Stimulated activated CD4-positive, alpha-beta T cell treated with anti-CD3 and anti-CD28 coated beads, TNF-alpha, amount 100 ng/mL, for 1 hour (primary cell): Measurements from ENCODE around the gene ALDH1A3.

Experiments
- DNase-seq, 3 donors: peaks; one replicate each; pipeline ENCODE4 v3.0.0-alpha.2; 2020; ENCODE audit warnings: low read depth in 3 of 3, low spot score in 1 of 3

ALDH1A3 gene

DNA sequence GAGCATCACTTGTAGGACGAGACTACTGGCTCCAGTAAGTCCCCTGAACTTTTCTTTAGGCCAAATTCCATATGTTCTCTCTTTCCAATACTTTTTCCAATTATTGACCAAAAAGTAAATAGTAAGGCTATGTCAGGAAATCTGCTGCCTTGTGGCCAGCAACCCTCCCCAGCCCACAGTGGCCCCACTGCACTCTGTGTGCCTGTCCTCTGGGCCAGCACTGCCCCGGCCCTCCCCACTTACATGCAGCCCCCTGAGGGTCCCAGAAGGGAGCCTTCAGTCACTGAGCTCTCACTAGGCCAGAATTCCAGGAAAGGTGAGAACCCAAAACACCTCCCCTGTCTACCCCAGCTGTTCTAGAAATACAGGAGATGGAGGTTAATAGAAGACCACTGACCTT, 21.3 kb upstream of the ALDH1A3 start:
- no peak for DNase-seq

DNA sequence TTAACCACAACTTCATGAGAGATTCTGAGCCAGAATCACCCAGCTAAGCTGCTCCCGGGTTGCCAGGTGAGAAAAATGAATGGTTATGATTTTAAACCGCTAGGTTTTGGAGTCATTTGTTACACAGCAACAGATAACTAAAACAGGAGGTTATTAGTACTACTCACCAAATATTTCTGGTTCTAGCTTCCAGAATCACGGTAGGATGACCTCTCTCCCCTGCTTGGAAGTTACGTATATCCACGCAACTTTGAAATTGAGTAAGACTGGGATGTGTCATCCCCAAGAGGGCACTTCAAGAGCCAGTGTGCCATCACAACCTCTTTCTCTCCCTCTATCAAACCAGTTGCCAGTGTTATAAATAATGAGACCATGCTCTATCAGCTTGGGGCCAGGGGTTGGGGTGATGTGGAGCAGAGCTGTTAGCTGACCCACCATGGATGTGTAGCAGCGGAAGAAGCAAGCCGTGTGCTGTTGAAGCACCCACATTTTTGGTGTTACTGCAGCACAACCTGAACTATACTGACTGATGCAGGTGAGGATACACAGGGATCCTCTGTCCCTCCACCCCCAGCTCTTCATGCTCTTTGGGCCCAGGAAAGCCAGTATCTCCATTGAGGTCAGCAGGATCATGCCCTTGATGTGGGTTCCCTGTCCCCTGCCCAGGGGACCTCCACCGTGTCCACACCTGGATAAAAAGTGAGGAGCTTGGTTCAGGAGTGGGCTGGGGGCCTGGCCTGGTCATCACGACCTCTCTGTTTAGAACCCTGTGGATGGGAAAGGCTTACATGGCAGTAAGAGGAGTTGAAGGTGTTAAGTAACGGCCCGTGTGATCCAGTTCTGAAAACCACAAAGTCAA, 19.4 kb upstream of the ALDH1A3 start:
- DNase-seq, result no peak

DNA sequence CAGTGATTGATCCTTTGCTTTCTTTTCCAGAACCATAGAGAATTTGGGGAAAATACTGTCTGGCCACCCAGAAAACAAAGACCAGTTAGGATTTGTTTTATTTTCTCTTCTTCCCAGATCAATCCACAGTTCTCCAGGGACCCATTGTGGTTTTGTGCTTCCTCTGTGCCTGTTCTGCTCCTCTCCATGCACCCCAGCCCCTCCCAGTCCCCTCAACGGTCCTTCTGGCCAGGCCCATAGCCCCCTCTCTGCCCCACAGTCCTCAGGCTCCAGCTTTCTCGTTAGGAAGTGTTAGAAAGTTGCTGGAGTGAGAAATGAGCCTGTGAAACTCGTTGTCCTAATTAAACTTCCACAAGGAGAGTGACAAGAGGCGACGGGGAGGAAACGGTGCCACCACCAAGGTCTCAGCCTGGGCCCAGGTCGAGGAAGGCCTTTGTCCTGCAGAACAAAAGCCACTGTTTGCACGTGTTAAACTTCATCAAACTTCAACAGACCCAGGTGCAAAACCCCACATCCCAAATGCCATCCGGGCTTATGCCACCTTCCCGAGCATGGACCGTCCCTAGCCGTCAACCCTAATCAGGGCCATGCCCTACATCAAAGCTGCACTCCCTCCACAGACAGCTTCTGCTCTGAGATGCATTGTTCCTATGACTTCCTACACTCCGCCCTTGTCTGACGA, 18.7 kb upstream of the ALDH1A3 start:
- DNase-seq, result no peak

- DNase-seq, result no peak
These were observed 18.1 kb upstream of the ALDH1A3 start for GRCh38 chr15:100861511-100861991.

- DNase-seq, result no peak
These were observed 17.5 kb upstream of the ALDH1A3 start for GRCh38 chr15:100862162-100862561.

DNA sequence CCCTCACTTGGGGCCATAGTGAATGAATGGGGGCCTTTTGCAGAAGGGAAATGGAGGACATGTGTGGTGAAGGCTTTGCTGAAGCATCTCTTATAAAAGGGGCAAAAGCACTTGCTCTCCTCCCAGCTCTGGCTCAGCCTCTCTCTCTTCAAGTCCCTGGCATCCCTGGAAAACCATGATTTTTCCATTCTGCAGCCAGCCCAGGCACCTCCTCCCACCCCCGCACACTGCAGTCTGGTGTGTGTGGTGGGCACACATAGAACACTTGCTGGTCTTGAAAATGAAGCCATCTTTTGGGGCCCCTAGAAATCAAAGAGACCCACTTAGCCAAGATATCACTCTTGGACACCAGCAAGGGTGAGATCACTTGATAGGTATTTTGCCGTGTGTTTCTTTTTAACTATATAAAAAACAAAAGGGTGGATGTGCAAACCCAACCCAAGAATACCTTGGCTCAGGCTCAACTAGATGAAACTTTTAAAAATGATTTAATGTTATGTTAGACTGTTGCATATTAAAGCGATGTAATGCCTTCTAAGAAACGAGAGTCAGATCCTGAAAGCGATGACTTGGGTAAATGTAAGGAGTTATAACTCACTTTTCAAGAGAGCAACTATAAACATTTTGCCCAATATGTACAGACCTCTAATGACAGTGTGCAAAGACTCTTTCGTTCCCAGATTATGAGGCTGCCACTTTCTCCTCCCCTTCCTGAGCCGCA, 16.4 kb upstream of the ALDH1A3 start:
- no peak for DNase-seq

DNA sequence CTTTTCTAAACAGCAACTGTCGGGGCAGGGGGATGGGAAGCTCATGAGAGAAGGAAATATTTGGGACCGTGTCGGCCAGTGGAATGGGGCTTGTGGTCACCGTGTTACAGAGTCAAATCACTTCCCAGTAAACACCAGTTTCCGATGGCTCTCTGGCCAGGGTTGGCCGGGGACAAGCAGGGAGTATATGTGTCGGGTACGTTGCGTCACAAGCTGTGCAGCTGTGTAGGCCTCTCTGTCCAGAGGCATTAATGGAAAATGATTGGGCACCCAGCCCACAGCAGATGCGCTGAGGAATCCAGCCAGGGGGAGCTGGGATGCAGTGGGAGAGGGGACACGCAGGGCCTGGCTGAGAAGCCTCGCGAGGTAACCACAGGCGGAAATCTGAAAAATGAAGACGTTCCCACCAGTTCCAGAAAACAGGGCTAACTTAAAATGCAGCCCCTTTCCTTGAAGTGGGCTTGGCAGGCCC, 15.8 kb upstream of the ALDH1A3 start:
- DNase-seq, result no peak

DNA sequence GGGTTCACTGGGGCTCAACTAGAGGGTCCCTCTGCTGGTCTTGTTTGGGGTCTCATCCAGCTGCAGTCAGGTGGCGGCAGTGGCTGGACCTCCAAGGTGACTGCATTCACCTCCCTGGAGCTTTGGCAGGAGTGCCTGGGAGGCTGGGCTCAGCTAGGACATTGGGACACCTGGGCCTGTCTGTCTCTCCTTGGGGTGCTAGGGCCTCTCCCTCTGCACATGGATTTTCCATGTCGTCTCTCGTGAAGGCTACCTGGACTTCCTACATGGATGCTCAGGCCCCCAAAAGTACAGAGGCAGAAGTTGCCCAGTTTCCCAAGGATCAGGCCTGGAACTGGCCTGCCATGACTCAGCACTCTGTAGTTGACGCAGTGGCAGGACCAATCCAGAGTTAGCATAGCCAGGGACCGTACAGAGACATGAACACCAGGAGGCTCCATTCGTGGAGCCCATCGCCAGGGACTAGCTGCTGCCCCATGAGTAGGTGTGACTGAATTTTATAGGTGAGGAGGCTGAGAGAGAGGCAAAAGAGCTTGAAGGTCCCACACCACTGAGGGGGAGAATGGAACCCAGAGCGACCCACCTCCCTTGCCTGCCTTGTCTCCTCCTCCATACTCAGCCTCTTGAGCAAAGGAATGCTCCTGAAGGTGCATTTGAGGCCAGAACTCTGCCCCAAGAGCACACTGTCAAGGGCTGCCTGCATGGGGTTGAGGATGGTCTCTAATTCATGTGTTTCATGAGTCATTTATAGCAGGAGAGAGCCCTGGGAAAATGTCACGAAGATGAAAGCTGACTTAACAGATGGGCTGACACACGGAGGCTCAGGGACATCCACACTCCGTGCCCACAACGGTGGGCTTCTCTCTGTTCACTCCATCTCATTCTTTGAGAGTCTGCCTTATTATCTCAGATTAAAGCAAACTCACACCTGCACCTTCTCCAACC, 13.0 kb upstream of the ALDH1A3 start:
- DNase-seq, result no peak

DNA sequence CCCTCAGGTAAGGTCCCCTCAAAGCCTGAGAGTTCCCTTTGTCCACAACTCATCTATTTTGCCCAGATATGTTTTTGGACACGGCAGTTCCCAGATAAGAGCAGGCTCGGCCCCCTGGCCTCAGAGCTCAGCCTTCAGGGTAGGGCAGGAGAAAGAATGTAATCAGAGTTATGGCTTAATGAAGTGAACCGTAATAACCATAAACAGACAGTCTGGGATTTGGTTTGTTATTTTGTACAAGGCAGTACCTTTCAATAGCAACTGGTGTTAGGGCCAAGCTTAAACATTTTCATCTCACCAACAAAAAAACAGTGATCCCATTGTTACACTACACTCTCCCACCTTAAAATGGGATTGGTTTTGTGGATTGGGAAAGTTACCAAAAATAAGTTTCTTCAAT, 12.2 kb upstream of the ALDH1A3 start:
- no peak for DNase-seq

- no peak for DNase-seq
These were observed 10.3 kb upstream of the ALDH1A3 start for GRCh38 chr15:100869151-100869999.

DNA sequence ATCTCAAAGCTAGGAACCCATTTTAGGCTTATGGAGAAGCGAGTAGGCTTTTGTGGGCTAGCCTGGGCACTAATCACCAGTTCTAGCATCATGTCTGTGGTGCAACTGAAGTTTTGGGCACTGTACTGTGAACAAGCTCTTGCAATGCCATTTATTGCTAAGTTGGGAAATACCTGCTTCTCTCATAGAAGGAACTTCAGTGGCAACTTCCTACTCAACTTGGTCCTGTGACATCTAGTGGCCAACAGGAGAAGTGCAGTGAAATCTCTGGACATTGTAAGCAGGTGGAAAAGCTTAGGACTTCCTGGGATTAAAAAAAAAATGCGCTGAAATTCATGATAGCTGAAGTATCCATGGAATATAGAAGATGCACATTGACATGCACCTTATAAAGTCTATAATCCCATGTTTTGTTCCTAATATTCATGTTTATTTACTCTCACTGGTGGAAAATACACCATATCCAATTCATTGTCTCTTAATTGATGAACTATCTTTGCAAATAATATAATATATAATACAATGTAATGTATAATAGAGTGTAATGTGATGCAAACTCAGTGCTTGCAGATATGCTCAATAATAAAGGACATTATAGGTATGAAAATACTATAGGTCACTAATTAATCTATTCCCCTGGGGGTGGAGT, 6.5 kb upstream of the ALDH1A3 start:
- DNase-seq, result peak in 1 of 3 donors; percentile 8

DNA sequence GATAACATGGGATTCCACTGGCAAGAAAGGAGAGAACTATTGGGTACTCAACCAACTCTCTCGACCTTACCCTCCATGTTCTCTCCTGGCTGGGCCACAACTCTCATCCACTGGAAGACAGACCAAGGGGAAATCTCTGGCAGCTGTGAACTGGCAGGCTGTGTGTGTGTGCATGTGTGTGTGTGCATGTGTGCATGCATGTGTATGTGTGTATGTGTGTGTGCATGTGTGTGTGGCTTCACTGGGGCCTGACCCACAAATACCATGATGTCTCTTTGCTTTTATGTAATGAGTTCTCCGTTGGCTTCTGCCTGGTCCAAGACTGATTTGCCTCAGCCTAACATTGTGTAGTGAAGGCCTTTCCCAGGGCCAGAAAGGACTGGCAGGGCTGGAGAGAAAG, 4.1 kb upstream of the ALDH1A3 start:
- DNase-seq, result no peak

GRCh38 chr15:100875976-100876375, 3.7 kb upstream of the ALDH1A3 start:
- DNase-seq, result no peak

- no peak for DNase-seq
These were observed 2.1 kb upstream of the ALDH1A3 start for GRCh38 chr15:100877551-100877950.

- no peak for DNase-seq
These were observed 1.5 kb upstream of the ALDH1A3 start for GRCh38 chr15:100878130-100878529.

- no peak for DNase-seq
These were observed 983 bp upstream of the ALDH1A3 start for GRCh38 chr15:100878648-100879047.

DNA sequence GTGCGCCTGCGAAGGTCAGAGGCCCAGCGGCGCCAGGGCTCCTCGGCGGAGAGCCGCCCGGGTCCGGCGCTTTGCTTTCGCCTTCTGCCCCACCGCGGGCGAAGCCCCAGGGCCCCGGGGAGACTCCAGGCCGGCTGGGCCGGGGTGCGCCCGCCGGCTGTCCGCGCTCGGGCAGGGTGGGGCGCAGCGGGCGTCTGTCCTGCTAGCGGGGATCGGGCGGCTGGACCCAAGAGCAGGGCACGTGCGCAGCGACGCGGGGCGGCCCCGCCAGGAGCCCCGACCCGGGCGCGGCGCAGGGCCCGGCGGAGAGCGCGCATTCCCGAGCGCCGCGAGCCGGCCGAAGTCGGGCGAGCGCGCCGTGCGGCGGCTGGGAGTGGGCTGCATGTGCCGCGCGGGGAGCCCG, 569 bp upstream of the ALDH1A3 start:
- DNase-seq, result no peak

DNA sequence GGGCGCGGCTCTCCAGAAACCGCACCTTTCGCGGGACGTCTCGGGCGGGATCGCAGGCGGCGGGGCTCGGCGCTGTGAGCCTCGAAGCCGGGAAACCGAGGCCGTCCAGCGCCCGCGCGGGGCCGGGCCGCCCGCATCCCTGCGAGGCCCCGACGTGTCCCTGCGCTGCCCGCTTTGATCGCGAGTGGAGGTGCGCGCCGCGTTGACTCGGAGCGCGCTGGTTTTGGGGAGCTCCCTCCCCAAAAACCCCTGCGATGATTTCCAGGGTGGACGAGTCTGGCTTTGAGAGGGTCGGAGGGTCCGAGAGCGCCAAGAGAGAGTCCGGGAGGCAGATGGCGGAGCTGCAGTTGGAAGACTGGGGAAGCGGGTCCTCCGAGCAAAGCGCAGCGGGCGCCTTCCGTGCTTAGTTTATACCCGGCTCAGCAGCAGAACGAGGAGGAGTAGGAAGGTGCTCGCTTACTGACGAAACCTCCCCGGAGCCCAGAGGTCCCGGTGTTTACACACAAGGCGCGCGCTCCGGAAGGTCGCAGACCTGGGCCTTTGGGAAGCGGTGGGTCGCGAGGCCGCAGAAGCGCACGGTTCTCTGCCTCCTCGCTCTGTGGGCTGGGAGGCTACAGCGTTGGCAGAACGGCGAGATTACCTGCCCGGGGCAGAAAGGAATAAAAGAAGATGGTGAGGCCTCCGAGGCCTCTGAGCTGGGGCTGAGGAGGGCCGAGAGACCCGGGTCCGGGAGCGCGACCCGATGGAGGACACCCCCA, 687 bp downstream of the ALDH1A3 start:
- no peak for DNase-seq

- DNase-seq, result no peak
These were observed 1.2 kb downstream of the ALDH1A3 start for GRCh38 chr15:100880897-100881242.
